Skin of body (tissue), 2 donors: ENCODE measurements around the gene IQCM. TPM values are rescaled to one million over a fixed set of nuclear protein-coding genes. Genes with fewer than 3 reads are reported as not detected.

Experiments
- DNase-seq: peaks from one replicate; lab custom pipeline; 2025; lab: John Stamatoyannopoulos, UW
- total RNA-seq: library from RNA; depleted of rRNA; stranded (reverse); fragments of >200 nt; gene quantifications from one replicate; pipeline ENCODE4 v1.2.3, GENCODE V29; 2014

The IQCM gene
- total RNA-seq, 1 donor from 2014 or later: not detected

DNA sequence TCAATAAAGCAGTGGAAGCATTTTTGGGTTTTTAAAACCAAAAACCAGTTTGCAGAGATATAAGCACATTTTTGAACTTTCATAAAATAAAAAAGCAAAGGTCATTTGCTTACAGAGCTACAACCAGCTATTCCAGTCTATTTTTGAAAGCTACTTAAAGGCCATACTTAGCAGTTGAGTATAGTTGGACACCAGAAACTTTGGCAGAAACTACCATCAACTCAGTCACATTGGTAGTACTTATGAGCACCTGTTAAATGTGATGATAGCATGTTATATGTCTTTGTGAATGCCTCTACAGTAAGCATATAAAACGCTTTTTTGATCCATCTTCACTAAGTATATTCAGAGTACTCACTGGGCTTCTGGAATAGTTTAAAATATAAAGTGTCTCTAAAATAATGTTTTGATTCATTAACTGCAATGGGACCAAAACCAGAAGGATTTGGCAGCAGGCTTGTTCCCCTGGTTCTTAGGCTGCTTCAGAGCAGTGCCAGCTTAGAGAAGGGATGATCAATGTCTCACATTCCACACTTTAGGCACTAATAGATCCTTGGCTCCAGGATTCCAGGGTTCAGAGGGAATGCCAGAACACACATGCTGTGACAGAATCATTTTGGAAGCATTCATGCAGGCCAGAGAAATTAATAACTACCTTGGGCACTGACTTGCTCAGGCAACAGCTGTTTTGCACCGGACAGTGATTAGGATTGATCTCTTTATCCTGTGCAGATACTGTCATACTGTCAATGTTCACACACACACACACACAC, 103.9 kb downstream of the IQCM start:
- DNase-seq: no peak

DNA sequence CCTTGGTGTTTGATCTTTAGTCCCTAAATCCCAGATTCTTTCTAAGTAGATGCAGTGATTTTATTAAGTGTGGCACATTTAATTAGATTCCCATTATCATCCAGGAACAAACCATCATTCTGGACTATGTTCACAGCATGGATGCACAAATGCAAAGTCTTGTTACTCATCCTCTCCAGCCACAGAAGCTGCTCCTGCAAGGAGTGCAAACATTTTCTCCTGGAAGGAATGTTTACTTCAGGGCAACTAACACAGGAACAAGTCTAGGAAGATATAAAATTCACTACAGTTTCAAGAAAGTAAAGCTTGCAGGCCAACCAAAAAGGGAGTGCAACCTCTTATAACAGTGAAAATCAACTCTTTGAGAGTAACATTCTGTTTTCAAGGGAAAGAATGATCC, 106.0 kb downstream of the IQCM start:
- no peak for DNase-seq

DNA sequence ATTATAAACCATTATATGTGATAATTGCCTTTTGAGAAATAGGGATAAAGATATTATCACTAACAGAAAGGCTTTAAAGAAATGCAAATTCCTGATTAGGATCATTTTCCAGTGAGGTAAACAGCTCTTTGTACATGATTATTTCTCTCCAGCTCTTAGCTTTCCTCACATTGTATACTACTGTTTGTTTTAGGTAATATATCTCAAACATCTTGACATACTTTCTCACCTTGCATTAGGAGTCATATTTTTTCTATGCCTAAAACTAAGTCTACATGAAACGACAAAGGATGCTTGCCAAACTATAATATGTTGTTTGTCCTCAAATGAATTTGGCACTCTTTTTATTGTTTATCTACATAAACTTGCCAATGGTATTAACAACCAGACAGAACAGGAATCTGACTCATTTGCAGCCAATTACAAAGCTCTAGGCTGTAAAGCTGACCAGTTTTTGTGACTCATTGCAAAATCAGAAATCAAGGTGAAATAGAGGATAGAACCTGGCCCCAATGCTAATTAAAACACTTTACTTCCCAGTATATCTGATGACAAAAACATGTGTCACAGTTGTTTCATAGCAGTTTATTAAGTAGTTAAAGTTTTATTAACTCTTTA, 107.0 kb downstream of the IQCM start:
- DNase-seq: no peak

DNA sequence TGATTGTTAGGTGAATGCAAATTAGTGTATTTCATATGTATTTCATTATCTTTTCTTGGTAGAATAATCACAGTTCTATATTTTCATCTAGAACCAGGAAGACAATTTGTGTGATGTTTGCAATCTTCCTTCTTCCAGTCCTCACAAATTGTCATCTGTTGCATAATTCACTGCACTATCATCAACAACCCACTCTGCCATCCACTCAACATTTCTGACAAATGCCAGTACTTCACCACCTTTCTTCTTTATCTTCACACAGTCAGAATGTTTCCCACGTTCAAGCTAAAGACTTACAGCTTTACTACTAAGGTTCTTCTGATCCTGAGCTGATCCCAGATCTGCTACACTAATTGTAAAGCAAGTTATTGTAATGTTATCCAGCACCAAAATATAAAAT, 107.8 kb downstream of the IQCM start:
- no peak for DNase-seq

DNA sequence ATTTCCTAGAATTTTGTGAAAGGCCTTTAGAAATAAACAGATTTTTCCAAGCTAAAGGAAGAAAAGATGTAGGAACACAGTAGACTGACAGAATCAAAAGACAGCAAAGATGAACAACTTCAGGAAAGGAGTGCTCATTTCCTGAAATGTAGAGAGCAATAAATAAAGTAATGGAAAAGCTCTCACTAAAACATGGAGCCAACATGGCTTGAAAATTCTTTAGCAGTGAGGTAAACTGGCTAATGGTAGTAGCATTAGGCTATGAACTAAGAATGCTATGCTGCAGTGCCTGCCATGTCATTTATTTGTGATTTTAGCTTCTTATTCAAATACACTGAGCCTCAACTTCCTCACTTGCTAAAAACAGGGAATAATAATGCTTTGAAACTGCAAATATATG, 108.7 kb downstream of the IQCM start:
- DNase-seq: no peak

DNA sequence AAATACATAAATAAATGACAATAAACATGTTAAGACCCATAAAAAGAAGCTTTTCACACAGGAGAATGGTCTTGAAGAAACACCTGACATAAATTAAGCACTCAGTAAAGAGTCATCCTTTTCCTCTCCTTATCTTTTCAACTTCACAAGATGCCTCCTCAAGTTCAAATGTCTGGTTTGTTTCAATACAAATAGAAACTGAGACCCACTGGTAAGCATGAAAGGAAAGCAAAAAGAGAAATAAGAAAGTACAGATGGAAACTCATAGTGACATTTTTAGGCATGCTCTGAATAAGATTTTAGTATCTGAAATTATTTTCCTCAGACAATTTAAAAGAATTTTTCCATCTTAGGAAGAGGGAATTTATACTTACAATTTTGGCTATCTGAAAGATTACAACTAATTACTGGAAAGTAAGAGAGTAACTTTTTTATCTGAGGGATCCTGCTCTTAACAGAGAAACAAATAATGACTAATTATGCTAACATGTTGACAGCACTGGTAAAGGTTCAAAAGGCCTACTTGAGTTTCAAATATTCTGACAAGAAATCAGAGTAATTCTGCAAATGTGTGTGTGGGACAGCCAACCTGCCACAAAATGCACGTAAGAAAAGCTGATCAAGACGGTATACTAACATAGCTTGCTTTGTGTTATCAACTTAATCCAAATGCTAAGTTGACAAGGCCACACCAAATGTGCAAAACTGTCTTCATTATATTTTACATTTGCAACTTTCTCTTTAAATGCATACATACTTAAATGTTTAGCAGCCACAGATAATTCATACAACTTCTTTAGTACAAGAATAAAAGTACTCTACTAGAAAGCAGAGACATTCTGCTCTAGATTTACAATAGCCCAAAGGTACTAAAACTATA, 113.0 kb downstream of the IQCM start:
- no peak for DNase-seq

DNA sequence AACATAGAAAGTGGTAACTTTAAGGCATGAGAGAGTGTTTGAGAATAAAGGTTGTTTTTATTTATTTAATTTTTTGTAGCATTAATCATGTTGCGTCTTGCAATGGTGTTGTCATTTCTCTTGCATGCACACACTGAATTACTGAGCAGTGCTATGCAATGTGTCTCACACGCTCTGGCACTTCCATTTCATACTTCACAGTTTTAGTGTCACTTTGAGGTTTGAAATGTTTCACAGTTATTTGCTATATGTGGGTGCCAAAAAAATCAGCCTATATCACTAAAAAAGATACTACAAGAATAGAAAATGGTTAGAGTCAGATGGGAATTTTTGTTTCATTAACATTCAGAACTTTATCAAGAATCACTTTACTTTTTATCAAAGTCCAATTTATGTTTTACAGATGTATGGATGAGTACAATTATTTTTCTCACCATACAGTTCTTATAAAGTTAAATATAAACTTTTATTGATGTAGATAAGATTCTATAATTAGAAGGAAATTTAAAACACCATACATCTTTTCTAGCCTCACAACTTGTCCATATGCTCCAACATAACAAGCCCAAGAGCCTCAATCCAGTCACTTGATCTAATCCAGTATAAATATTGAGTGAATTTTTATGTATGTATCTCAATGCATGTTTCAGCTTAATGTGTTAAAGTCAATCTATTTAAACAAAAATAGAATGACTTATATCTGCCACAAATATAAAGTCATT, 114.0 kb downstream of the IQCM start:
- DNase-seq: no peak

DNA sequence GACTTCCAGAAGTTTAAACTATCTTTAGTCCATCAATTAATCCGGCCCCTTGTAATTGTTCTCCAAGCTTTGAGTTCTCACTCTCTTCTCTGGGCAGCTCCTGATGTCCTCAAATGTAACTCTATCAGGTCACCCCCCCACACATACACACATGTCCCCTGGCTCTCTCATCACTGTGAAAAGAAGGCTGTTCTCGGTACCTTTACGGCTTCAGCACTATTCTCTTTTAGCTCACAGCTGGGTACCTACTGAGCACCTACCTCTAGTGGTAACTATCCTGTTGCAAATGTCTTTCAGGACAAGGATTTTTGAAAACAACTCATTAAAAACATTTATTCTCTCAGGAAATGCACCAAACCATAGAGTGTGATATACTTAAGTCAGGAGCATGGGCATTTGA, 115.4 kb downstream of the IQCM start:
- no peak for DNase-seq

DNA sequence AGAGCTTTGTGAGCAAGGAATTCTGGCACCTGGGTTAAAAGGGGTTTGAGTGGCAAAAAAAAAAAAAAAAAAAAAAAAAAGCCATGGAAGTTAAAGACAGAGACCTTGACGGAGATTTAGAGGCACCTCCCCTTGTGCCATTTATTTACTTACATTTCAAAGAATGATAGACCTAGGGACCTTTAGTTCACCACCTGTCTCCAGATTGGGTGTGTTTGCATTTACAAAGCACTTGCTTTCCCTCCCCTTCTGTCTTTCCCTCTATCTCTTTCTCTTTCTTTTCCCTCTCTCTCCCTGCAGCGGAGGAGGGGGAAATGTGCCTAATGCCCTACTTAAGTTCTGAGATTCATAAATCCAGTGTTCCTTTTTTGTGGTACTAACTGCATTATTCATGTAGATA, 116.0 kb downstream of the IQCM start:
- no peak for DNase-seq

DNA sequence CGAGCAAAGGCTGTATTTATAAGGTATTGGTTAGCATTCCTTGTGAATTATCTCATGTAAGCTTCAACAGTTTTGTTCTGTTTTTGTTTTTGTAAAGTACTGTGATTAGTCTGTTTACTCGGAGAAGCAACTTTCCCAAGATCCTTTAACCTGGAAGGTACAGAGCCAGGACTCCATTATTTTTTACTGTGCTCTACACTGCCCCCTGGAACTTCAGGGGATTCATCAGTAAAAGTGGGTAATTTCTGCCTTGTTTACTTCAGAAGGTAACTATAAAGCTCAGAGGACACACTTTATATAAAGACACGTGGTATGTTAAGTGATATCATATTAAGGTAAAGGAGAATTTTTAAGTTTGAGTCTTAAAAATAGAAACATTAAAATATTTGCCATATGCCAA, 124.9 kb downstream of the IQCM start:
- DNase-seq: no peak

DNA sequence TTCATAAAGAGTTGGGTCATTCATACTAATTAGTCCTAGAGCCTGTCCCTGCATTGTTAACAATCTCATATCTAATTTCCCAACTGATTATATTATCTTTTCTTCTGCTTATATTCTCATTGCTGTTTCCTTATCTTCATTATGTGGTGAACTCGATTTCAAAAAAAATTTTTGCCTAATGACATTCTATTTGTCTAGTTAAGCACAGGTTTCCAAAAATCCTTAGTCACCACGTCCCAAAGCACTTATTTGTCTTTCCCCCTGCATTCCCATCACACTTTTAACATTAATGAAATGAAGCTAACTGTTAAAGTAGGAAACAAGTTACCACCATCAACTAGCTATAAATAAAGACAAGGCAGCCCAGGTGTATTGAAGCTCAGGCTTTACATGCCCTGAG, 131.1 kb downstream of the IQCM start:
- no peak for DNase-seq

DNA sequence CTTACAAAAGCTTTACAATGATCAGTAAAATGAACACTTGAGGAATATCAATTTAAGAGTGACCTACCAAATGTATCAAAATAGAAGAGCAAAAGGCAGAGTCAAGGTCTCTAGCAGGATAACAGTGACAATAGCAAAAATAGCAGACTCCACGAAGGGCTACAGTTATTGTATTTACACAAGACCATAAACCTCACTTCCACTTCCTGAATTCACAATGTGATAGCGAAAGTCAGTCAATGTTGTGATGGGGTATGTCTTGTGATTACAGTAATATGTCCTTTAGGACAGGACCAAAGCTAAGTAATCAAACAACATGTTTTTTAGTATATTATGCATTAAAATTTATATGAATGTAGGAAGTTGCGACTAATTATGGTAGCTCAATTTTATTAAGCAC, 139.6 kb downstream of the IQCM start:
- DNase-seq: no peak

DNA sequence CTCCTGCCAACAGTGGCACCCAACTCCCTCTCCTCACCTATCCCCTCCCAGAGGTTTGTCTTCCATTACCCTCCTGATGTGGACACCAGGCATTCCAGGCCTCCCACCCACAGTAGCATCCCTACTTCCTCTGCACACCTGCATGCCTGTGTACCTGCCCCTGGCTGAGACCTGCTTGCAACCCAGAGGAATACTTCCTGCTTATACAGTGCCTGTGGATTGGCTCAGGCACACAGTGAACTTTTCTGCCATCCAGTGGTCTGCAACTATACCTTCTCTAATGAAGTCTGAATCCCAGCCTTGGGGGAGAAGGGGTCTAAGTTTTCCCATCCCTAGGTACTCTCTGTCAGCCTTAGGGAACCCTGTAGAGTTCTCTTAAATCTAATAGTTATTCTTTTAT, 169.9 kb downstream of the IQCM start:
- no peak for DNase-seq

DNA sequence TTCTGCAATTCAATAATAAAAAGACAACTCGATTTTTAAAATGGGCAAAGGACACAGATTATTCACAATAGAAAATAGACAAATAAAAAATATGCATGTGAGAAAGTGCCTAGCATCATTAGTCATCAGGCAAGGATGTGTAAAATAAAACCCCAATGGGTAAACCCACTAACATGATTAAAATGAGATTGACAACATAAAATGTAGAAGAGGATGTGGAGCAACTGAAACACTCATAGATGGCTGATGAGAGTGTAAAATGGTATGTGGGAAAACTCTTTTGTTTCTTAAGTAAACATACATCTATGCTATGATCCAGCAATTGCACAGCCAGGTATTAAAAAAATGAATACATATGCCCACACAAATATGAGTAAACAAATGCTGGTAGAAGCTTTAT, 177.6 kb downstream of the IQCM start:
- DNase-seq: no peak

DNA sequence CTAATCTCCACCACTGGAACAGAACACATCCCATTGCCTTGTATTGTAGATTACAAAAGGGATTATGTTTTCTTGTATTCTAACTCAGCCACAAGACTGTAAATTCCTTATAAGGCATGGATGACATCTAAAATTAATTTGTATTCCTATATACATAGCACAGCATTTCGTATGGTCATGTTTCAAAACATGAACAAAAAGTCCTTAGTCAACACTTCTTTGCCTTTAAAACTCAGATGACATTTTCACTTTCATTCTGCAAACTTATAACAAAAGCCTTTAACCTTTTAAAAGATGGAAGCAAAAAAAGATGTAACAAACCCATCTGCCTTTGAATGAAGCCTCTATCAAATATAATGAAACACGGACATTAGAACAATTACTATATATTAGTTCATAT, 181.3 kb downstream of the IQCM start:
- no peak for DNase-seq

DNA sequence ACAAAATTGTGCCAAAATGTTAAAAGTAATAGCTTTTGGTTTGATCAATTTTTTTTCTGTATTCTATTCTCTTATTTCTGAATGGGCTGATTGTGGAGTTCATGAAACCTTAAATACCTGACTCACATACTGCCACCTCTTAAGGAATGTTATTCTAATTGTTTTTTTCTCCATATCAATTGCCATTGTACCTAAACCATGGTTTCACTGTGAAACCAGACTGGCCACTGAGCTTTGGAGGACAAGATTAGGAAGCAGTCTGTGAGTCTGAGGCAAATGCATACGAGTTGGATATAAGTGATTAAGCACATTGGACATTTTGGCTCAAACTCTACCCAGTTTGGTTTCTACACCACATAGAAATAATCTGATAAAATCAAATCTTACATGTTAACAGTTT, 184.0 kb downstream of the IQCM start:
- DNase-seq: no peak

DNA sequence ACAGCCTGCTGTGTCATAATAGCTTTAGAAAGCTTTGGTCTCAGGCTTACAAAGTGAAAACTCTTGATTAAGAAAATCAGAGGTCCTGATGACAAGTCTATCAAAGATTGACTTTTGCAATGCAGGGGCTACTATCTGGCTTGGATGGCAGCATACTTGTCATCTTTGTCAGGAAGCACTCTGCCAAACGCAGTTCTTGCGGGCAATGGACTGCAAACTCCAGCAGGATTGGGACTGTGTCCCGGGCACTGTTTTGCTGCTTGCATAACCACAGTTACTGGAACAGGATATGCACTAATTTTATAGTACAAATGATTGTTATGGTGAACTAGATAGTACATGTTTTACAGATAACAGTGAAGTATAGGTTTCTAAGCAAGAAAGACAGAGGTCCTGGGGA, 185.6 kb downstream of the IQCM start:
- DNase-seq: no peak

DNA sequence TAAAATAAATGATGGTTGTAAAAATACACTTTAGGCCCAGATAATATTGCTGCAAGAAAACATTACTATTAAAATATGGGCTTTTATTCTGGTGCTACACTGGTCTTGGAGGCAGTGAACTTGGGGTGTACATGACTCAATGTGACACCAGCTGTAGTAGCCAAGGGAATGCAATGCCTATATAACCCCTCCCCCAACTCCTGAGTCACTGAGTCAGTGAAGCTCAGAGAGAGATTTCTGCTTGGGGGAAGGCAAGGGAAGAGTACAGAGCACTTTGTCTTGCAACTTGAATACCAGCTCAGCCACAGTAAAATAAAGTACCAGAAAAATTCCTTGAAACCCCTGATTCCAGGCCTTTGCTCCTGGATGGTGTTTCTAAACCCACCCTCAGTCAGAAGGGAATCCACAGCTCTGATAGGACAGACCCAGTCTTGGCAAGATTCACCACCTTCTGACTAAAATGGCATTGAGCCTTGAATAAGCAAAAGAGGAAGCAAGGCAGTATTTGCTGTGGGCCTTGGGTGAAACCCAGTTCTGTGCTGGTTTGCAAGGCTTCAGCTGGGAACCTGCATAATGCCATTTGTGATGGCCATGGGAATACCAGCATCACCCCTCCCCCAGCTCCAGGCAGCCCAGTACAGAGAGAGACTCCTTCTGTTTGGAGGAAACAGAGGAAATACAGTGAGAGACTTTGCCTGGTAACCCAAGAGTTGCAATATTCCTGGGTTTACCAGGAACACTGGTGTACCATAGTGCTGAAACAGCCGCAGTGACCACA, 209.9 kb downstream of the IQCM start:
- no peak for DNase-seq

DNA sequence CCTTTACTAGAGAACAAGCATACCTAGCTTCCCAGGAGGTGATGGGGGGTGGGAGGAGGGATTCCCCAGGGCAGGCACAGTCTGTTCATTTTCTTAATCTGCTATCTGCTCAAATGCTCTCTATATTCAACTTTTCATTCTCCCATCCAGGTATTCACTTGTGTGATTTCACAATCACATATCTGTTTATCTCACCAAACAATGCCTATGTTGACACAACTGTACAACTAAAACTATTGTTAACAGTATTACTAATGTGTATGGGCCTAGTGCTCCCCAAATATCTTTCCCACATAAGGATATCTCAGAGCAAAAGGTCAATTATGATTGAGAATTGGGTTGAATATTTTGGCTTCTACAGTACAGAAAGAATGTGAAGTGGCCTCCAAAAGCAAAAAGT, 210.8 kb downstream of the IQCM start:
- no peak for DNase-seq

DNA sequence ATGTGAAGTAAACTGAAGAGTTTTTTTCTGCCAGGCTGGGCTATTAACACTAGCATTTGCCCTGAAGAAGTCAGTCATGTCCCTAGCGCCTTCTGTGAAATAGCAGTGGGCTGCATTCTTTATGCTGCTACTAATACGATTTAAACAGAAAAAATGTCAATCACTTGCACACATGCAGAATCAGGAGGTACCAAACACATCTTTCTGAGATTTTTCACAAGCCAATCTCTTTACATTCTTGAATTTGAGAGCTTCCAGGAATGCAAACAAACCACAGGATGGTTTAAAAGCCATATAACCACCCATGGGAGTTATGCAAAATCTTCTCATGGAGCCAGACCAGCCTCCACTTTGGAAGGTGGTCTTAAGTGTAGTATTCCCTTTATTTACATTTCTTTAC, 220.1 kb downstream of the IQCM start:
- no peak for DNase-seq

DNA sequence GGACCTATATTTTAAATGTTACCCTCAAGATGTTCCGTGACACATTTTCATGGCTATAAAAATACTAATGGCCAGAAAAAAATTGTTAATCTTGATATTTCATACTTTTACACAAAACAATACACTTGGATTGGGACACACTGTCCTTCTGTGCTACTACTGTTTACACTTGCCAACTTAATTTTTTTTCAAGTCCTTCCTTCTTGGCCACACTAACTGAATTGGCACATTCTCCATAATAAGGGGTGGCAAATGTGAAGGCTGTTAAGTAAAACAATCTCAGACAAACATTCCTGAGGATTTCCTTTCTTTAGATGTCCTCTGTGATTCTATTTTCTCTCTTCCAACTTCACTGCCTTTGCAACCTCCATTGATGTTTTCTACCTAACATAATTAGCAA, 225.8 kb downstream of the IQCM start:
- DNase-seq: no peak
